ENCODE data around the gene APOO.

DNA sequence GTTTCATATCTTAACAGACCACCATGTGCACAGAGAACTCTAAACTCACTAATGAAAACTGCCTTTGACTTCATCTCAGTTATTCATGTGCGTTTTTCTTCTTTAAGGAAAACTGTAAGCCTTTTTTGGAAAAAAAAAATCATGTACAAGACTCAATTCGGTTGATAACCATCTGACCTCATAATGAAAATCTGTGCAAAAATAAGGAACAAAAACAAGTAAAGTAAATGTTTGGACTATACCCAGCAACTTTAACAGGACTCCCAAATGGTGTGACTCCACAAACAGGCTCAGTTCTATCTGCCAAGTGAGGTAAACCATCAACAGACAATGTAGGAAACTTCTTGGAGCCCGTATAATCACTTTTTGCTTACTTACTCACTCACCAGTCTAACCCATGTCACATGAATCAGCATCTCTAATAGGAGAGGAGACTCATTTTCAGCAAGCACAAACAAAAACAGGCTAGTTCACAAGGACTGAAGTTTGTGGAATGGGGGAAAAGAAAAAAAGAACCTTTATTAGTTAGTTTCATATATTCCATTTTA lies 9.3 kb downstream of the APOO start:
- TF ChIP-seq, protein P1, sequence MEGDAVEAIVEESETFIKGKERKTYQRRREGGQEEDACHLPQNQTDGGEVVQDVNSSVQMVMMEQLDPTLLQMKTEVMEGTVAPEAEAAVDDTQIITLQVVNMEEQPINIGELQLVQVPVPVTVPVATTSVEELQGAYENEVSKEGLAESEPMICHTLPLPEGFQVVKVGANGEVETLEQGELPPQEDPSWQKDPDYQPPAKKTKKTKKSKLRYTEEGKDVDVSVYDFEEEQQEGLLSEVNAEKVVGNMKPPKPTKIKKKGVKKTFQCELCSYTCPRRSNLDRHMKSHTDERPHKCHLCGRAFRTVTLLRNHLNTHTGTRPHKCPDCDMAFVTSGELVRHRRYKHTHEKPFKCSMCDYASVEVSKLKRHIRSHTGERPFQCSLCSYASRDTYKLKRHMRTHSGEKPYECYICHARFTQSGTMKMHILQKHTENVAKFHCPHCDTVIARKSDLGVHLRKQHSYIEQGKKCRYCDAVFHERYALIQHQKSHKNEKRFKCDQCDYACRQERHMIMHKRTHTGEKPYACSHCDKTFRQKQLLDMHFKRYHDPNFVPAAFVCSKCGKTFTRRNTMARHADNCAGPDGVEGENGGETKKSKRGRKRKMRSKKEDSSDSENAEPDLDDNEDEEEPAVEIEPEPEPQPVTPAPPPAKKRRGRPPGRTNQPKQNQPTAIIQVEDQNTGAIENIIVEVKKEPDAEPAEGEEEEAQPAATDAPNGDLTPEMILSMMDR (optimal IDR thresholded peaks at IDR 0.05 in 1 of 3, IDR thresholded peaks at IDR 0.05 in 1 of 3, conservative IDR thresholded peaks at IDR 0.05 in 1 of 3; ENCODE audit: extremely low read depth in 1 of 3, insufficient read depth in 2 of 3, low read length in 3 of 3), result no peak
- TF ChIP-seq EZH2 (IDR thresholded peaks at IDR 0.05; ENCODE audit: low read length), result no peak
